ENCODE data around the gene GPR3. TPM values are rescaled to one million over a fixed set of nuclear protein-coding genes. Genes with fewer than 3 reads are reported as not detected.

The GPR3 gene
- total and polyA plus RNA-seq, 2 of the 8 experiments (the other 6 are each of a cell fraction or from before 2014, with no cell fraction given) = 9.9 to 26.5 TPM

DNA sequence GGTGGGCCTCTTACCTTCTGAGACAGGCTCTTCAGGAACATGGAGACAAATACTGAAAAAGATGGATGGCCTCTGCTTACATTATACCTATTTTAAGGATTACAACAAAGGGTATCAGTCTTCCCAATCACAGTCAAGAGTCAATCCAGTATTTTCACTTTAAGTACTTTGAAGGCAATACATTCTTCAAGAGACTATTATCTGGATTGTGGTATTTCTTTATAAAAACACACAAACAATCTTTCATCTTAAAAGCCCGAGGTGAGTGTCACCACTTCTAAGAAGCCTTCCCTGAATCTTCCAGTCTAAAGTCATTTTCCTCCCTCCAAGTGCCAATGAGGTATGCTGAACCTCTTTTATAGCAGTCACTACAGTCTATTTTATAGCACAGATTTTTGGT, 52.2 kb downstream of the GPR3 start:
- Histone ChIP-seq H3K27ac (ENCODE audit: low read depth, low read length) (no peak overlapping the region), H3K18ac (ENCODE audit: extremely low read depth, low read length) (no peak overlapping the region), H2BK5ac (ENCODE audit: low read depth, low read length) (no peak overlapping the region), H2AK5ac (ENCODE audit: low read depth, low read length) (no peak overlapping the region), H4K91ac (replicated peaks; ENCODE audit: insufficient read length, low read length) (no peak overlapping the region), H2BK12ac (ENCODE audit: low read depth, low read length) (no peak overlapping the region), H4K20me1 (replicated peaks in 1 of 2; ENCODE audit: control insufficient read depth in 1 of 2, insufficient read depth in 2 of 2, low read length in 2 of 2) (peaks cover 0 to 3% of the 10 kb centered on the region in 2 experiments), H2BK15ac (ENCODE audit: low read length) (no peak overlapping the region), H4K8ac (ENCODE audit: extremely low read depth, insufficient read depth, low read length) (no peak overlapping the region), H3K14ac (ENCODE audit: insufficient read length) (no peak overlapping the region), H3K9me3 (ENCODE audit: insufficient read depth in 2 of 2, low read depth in 1 of 2, low read length in 1 of 2) (no peaks in the 10 kb centered on the region), H4K5ac (ENCODE audit: insufficient read length, low read depth, low read length) (no peak overlapping the region), H3K23ac (ENCODE audit: insufficient read length) (no peak overlapping the region), H3K56ac (replicated peaks; ENCODE audit: insufficient read length, low read depth, low read length) (no peak overlapping the region), H3K4ac (replicated peaks; ENCODE audit: insufficient read length, low read depth, low read length) (no peak overlapping the region), H2BK120ac (replicated peaks; ENCODE audit: low read depth, low read length) (no peak overlapping the region), H3K4me1 (replicated peaks in 1 of 4; ENCODE audit: control insufficient read depth in 3 of 4, insufficient read depth in 4 of 4, low read length in 3 of 4) (peaks cover 0 to 3% (median 0%) of the 10 kb centered on the region in 4 experiments; a peak in 1 of 7 replicates), H2BK20ac (ENCODE audit: low read length) (no peak overlapping the region), H3K79me1 (ENCODE audit: low read depth, low read length) (peaks cover 2% of the 10 kb centered on the region; the same call in 1 of the 2 replicates), H3K4me3 (ENCODE audit: extremely low read depth in 1 of 4, insufficient read depth in 2 of 4, low read depth in 3 of 4, low read length in 4 of 4) (no peak overlapping the region), H3K36me3 (ENCODE audit: control insufficient read depth in 2 of 4, insufficient read depth in 4 of 4, low read length in 3 of 4) (no peaks in the 10 kb centered on the region), H3K9ac (replicated peaks in 1 of 4; ENCODE audit: extremely low read depth in 1 of 4, low read depth in 3 of 4, low read length in 3 of 4) (no peak overlapping the region), H3K23me2 (ENCODE audit: low read depth, low read length) (no peaks in the 10 kb centered on the region), H3K79me2 (ENCODE audit: control insufficient read depth in 1 of 2, insufficient read depth in 2 of 2, low read length in 2 of 2) (peaks cover 0 to 16% of the 10 kb centered on the region in 2 experiments; a peak in 2 of 4 replicates), H3K4me2 (ENCODE audit: insufficient read depth in 1 of 2, low read depth in 2 of 2, low read length in 2 of 2) (no peak overlapping the region), H2AFZ (ENCODE audit: low read length) (no peak overlapping the region), H3K27me3 (replicated peaks in 1 of 4; ENCODE audit: control insufficient read depth in 3 of 4, extremely low read depth in 1 of 4, insufficient read depth in 3 of 4, low read length in 3 of 4) (no peaks in the 10 kb centered on the region)
- FAIRE-seq (no peak), DNase-seq (ENCODE audit: low read depth in 1 of 2, low spot score in 2 of 2) (no peak)
- POLR2A ChIA-PET (ENCODE audit: partially characterized antibody) = interaction anchor here (0.7 kb wide), 1 partner anchor 15 kb away, joined by 3 read pairs; no protein-coding TSS in a partner anchor
- WGBS, 2 experiments (ENCODE audit: extremely low coverage in 1 of 2, insufficient coverage in 1 of 2, insufficient read length in 1 of 2, insufficient replicate concordance in 2 of 2, low coverage in 1 of 2, low lambda C conversion rate in 2 of 2, missing lambda C conversion rate in 1 of 2) = 90% methylated on average over 1 of the region's 1 CpG; no CpG with 5 or more reads in 1 of the 2 experiments
- TF ChIP-seq YY1 (IDR thresholded peaks at IDR 0.05; ENCODE audit: low read depth, low read length) = no peak
- no peak for TF ChIP-seq GABPA (IDR thresholded peaks at IDR 0.05; ENCODE audit: borderline replicate concordance, insufficient read depth, low read length)
- TF ChIP-seq HDAC6 (IDR thresholded peaks at IDR 0.05; ENCODE audit: low read depth, low read length) = no peak
- TF ChIP-seq, protein P1, sequence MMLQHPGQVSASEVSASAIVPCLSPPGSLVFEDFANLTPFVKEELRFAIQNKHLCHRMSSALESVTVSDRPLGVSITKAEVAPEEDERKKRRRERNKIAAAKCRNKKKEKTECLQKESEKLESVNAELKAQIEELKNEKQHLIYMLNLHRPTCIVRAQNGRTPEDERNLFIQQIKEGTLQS (IDR thresholded peaks at IDR 0.05; ENCODE audit: insufficient read depth, low read depth, low read length) = no peak
- CTCF ChIA-PET (ENCODE audit: partially characterized antibody) = interaction anchor here (0.7 to 1.5 kb wide), 6 partner anchors 11 to 39 kb away, joined by 3 to 4 read pairs (median 4); no protein-coding TSS in a partner anchor

Data from H1 (cell line).